Right atrium auricular region (tissue), 2 donors: ENCODE data around the gene SSBP1. TPM values are rescaled to one million over a fixed set of nuclear protein-coding genes. Genes with fewer than 3 reads are reported as not detected.
"Not testable (repeated sequence)": the region's sequence is repeated elsewhere in the genome, so short reads cannot be mapped to it uniquely, and the experiment has no call there.

Experiments used
- DNase-seq: peaks from one replicate; pipeline ENCODE4 v3.0.0-alpha.2; 2019; ENCODE audit warnings: low spot score
- H3K27ac ChIP-seq, 2 donors: fragments of 200-600 bp; sonication (generic); 1 replicate in 1 of 2; 2 replicates in 1 of 2; pipeline ENCODE4 v1.5.1; 2016 to 2019
- H3K27me3 ChIP-seq, 2 donors: fragments of 200-600 bp; sonication (generic); one replicate each; pipeline versions ENCODE4 v1.5.1 to v1.6.0; 2017 to 2019
- H3K36me3 ChIP-seq: fragments of 200-600 bp; sonication (generic); one replicate; pipeline ENCODE4 v1.5.1; 2016
- H3K4me1 ChIP-seq, 2 donors: fragments of 200-600 bp; sonication (generic); one replicate each; pipeline versions ENCODE4 v1.5.1 to v1.6.0; 2017 to 2019
- H3K4me3 ChIP-seq, 2 donors: fragments of 200-600 bp; sonication (generic); 1 replicate in 1 of 2; 2 replicates in 1 of 2; pipeline ENCODE4 v1.5.1; 2017 to 2019; ENCODE audit warnings: mild to moderate bottlenecking in 1 of 2, moderate library complexity in 1 of 2
- H3K9me3 ChIP-seq, 2 donors: fragments of 200-600 bp; sonication (generic); one replicate each; pipeline ENCODE4 v1.5.1; 2019
- total RNA-seq, 2 donors: library from RNA; depleted of rRNA; stranded (reverse); fragments of >200 nt; gene quantifications; one replicate each; pipeline ENCODE4 v1.1.0, GENCODE V29; 2016
- TF ChIP-seq, protein P1 (sequence below), 2 donors: fragments of 200-600 bp; sonication (generic); IDR thresholded peaks; one replicate each; pipeline ENCODE4 v1.5.1; 2019; ENCODE audit warnings: antibody characterized with exemption in 2 of 2

SSBP1 gene
- total RNA-seq, result 100 to 1,000 TPM; 102 to 119 TPM

- Histone ChIP-seq H3K9me3 (no peaks in the 10 kb centered on the region), H3K4me3 (peak within 1 kb of the TSS; percentile 73 to 77), H3K27ac (peak within 1 kb of the TSS; percentile 77 to 87), H3K4me1 (peaks cover 0 to 27% of the 10 kb centered on the region in 2 donors), H3K36me3 (peaks cover 15% of the 10 kb centered on the region), H3K27me3 (no peaks in the 10 kb centered on the region)
- DNase-seq, result peak; percentile 94
- TF ChIP-seq, protein P1, sequence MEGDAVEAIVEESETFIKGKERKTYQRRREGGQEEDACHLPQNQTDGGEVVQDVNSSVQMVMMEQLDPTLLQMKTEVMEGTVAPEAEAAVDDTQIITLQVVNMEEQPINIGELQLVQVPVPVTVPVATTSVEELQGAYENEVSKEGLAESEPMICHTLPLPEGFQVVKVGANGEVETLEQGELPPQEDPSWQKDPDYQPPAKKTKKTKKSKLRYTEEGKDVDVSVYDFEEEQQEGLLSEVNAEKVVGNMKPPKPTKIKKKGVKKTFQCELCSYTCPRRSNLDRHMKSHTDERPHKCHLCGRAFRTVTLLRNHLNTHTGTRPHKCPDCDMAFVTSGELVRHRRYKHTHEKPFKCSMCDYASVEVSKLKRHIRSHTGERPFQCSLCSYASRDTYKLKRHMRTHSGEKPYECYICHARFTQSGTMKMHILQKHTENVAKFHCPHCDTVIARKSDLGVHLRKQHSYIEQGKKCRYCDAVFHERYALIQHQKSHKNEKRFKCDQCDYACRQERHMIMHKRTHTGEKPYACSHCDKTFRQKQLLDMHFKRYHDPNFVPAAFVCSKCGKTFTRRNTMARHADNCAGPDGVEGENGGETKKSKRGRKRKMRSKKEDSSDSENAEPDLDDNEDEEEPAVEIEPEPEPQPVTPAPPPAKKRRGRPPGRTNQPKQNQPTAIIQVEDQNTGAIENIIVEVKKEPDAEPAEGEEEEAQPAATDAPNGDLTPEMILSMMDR (IDR thresholded peaks at IDR 0.05), result peak; percentile 67 to 79
These were observed at the start of gene SSBP1 for GRCh38 chr7:141737836-141738591. TSS of gene SSBP1 (plus strand) at chr7:141738358. CDS start at chr7:141739167, 809 bp downstream.

DNA sequence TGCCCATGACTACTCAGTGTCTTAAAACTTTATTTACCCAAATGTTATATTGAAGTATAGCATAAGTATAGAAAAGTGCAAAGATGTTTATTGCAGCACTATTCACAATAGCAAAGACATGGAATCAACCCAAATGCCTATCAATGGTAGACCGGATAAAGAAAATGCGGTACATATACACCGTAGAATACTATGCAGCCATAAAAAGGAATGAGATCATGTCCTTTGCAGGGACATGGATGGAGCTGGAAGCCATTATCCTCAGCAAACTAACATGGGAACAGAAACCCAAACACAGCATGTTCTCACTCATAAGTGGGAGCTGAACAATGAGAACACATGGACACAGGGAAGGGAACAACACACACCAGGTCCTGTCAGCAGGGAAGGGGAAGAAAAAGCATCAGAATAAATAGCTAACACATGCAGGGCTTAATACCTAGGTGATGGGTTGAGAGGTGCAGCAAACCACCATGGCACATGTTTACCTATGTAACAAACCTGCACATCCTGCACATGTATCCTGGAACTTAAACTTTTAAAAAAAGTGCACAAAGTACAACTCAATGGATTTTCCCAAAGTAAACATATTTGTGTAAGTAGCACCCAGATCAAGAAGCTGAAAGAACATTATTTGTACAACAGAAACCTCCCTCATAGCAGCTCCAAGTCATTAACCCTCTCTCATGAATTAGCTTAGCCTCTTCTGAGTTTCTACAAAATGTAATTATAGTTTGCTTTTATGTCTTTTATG, 48.9 kb upstream of the SSBP1 start:
- H3K36me3 ChIP-seq, result peaks cover 13% of the 10 kb centered on the region
- not testable (repeated sequence) for H3K9me3 ChIP-seq, DNase-seq, H3K27ac ChIP-seq, H3K27me3 ChIP-seq, H3K4me3 ChIP-seq
- H3K4me1 ChIP-seq, result peaks cover 0 to 18% of the 10 kb centered on the region in 2 donors

GRCh38 chr7:141691540-141691939, 46.6 kb upstream of the SSBP1 start:
- Histone ChIP-seq H3K36me3 (no peaks in the 10 kb centered on the region), H3K27me3 (no peaks in the 10 kb centered on the region), H3K4me1 (peaks cover 0 to 16% of the 10 kb centered on the region in 2 donors), H3K4me3 (no peak overlapping the region), H3K9me3 (no peaks in the 10 kb centered on the region), H3K27ac (no peak overlapping the region)
- no peak for DNase-seq
- TF ChIP-seq, protein P1 (IDR thresholded peaks at IDR 0.05), result no peak

- TF ChIP-seq, protein P1 (IDR thresholded peaks at IDR 0.05), result no peak
These were observed 46.2 kb upstream of the SSBP1 start for GRCh38 chr7:141691961-141692360.

DNA sequence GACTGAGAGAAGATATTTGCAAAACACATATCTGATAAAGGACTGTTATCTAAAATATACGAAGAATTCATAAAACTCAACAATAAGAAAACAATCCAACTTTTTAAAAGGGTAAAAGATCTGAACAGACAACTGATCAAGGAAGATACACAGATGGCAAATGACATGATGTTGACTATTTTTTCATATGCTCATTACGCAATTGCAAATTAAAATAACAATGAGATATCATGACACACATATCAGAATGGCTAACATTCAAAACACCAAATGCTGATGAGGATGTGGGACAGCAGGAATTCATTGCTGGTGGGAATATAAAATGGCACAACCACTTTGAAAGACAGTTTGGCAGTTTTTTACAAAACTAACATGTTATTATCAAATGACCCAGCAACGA, 45.1 kb upstream of the SSBP1 start:
- DNase-seq, result no peak
- Histone ChIP-seq H3K27ac (no peak overlapping the region), H3K9me3 (no peaks in the 10 kb centered on the region)

More at GRCh38 chr7:141691961-141692360, 46.2 kb upstream of the SSBP1 start:
- H3K27ac ChIP-seq, result no peak overlapping the region
- H3K36me3 ChIP-seq, result no peaks in the 10 kb centered on the region
- H3K9me3 ChIP-seq, result no peaks in the 10 kb centered on the region
- peaks cover 0 to 12% of the 10 kb centered on the region in 2 donors for H3K4me1 ChIP-seq
- H3K4me3 ChIP-seq, result no peak overlapping the region
- H3K27me3 ChIP-seq, result no peaks in the 10 kb centered on the region
- no peak for DNase-seq

More for the DNA sequence above, 45.1 kb upstream of the SSBP1 start:
- Histone ChIP-seq H3K4me3 (no peak overlapping the region), H3K27me3 (no peaks in the 10 kb centered on the region), H3K4me1 (peaks cover 0 to 8% of the 10 kb centered on the region in 2 donors), H3K36me3 (no peaks in the 10 kb centered on the region)
- TF ChIP-seq, protein P1 (IDR thresholded peaks at IDR 0.05), result no peak
